Pancreas (tissue), 10 donors: ENCODE data around the gene CHST4. TPM values are rescaled to one million over a fixed set of nuclear protein-coding genes. Genes with fewer than 3 reads are reported as not detected.
"Not testable (repeated sequence)": the region's sequence is repeated elsewhere in the genome, so short reads cannot be mapped to it uniquely, and the experiment has no call there.

Experiments used
- ATAC-seq, 4 donors: fragments of 200-7000 bp; cut with Tn5 transposase; one replicate each; pipeline versions ENCODE4 v1.8.0 to v1.9.1; 2020; ENCODE audit warnings: mild to moderate bottlenecking in 4 of 4, moderate library complexity in 4 of 4
- DNase-seq, 6 donors: peaks; one replicate each; pipeline ENCODE4 v3.0.0-alpha.2; 2020
- FAIRE-seq: peaks from 2 replicates; lab custom pipeline; 2012; peaks lifted over from hg19 to GRCh38; lab: Jason Lieb, UNC
- H3K27ac ChIP-seq, 4 donors: fragments of 200-600 bp; sonication (generic); 1 replicate in 3 of 4; 2 replicates in 1 of 4; pipeline versions ENCODE4 v1.5.0 to v1.8.0; 2020
- H3K27me3 ChIP-seq, 4 donors: fragments of 200-600 bp; one replicate each; pipeline ENCODE4 v1.8.0; 2021
- H3K36me3 ChIP-seq, 3 donors: fragments of 200-600 bp; sonication (generic) in 1 of 3; one replicate each; pipeline versions ENCODE4 v1.5.0 to v1.8.0; 2020 to 2021
- H3K4me1 ChIP-seq, 3 donors: fragments of 200-600 bp; one replicate each; pipeline ENCODE4 v1.8.0; 2021
- H3K4me3 ChIP-seq, 4 donors: fragments of 200-600 bp; sonication (generic) in 2 of 4; one replicate each; pipeline versions ENCODE4 v1.5.0 to v1.8.0; 2020 to 2021
- H3K9me3 ChIP-seq, 4 donors: fragments of 200-600 bp; one replicate each; pipeline ENCODE4 v1.8.0; 2021
- WGBS, 2 donors: extraction: QIAGEN DNeasy Blood & Tissue Kit; methylation state at CpG; one replicate each; pipeline ENCODE4 v1.1.7; 2013; 5-methylcytosine and 5-hydroxymethylcytosine counted together
- intact Hi-C, 3 donors: fragments of 100-400 bp; cut with DNase I; formaldehyde crosslinking; loops; one replicate each; pipeline versions ENCODE4 v1.11.1 to v1.14.2; 2022
- polyA plus RNA-seq, 2 donors: library from polyadenylated mRNA; stranded (reverse); fragments of 200-250 nt; gene quantifications; one replicate each; pipeline ENCODE4 v1.2.3, GENCODE V29; 2013
- total RNA-seq, 6 donors: library from RNA; stranded (reverse); fragmentation: NEBNext Ultra II Directional in 4 of 6; extraction: Animal tissue kit (Norgen Biotek cat#: 25700) in 4 of 6; gene quantifications; one replicate each; pipeline versions ENCODE4 v1.2.1 to v1.2.4, GENCODE V29; 2021 to 2023
- TF ChIP-seq, protein P1 (sequence below), 4 donors: fragments of 200-600 bp; sonication (generic) in 3 of 4; IDR thresholded peaks; one replicate each; pipeline versions ENCODE4 v1.5.0 to v1.8.0; 2021; ENCODE audit warnings: antibody characterized with exemption in 4 of 4
- donor health status: healthy with polysubstance abuse.
- donor health status: DM: no; HTN: no; CAD: no; lungs with moderate emphysema.
- donor health status: DM: no; HTN: no; CAD: no.
- donor health status: control.
- donor health status: control.
- donor health status: Bipolar disorder and iron deficiency.
- donor health status: DM: yes; HTN: yes; CAD: no.
- donor health status: DM: no; HTN: no; CAD: no.
- donor health status: DM: no; HTN: no; CAD: no.
- donor health status: DM: yes; HTN: yes; CAD: no.

Gene CHST4
- total and polyA plus RNA-seq, 8 donors: 2.6 to 17.2 (median 6.1) TPM

DNA sequence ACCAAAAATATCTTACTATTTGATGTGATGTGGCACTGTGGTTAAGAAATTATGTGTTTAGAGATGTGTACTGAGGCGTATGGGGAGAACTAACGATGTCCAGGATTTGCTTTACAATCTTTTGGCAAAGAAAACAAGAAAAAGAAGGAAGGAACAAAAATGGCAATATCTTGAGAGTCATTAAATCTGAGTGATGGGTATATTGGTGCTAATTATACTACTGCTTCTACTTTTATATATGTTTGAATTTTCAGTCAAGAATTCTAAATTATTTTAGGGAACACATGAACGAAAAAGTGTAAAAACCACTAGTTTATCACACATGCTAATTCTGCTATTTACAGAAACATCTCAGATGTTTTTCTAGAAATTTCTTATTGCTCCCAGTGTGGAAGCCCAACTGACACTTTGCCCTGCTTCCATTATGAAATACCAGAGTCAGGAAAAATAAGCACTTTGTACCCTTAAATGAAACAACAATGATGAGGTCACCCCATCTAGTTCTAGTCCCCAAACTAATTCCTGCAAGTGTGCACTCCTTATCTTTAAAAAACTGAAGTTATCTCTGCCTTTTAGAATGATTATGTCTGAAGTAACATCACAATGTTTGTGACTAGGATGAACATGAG, 31.8 kb downstream of the CHST4 start:
- TF ChIP-seq, protein P1, sequence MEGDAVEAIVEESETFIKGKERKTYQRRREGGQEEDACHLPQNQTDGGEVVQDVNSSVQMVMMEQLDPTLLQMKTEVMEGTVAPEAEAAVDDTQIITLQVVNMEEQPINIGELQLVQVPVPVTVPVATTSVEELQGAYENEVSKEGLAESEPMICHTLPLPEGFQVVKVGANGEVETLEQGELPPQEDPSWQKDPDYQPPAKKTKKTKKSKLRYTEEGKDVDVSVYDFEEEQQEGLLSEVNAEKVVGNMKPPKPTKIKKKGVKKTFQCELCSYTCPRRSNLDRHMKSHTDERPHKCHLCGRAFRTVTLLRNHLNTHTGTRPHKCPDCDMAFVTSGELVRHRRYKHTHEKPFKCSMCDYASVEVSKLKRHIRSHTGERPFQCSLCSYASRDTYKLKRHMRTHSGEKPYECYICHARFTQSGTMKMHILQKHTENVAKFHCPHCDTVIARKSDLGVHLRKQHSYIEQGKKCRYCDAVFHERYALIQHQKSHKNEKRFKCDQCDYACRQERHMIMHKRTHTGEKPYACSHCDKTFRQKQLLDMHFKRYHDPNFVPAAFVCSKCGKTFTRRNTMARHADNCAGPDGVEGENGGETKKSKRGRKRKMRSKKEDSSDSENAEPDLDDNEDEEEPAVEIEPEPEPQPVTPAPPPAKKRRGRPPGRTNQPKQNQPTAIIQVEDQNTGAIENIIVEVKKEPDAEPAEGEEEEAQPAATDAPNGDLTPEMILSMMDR (IDR thresholded peaks at IDR 0.05): no peak
- FAIRE-seq (no peak), DNase-seq (no peak), ATAC-seq (no peak)
- 61 to 69% methylated on average over 3 of the region's 3 CpGs for WGBS, 2 donors
- intact Hi-C loops: no loop called here
- Histone ChIP-seq H3K27ac (no peak overlapping the region), H3K4me1 (no peaks in the 10 kb centered on the region), H3K9me3 (no peaks in the 10 kb centered on the region), H3K4me3 (no peak overlapping the region), H3K36me3 (no peaks in the 10 kb centered on the region), H3K27me3 (no peaks in the 10 kb centered on the region)

DNA sequence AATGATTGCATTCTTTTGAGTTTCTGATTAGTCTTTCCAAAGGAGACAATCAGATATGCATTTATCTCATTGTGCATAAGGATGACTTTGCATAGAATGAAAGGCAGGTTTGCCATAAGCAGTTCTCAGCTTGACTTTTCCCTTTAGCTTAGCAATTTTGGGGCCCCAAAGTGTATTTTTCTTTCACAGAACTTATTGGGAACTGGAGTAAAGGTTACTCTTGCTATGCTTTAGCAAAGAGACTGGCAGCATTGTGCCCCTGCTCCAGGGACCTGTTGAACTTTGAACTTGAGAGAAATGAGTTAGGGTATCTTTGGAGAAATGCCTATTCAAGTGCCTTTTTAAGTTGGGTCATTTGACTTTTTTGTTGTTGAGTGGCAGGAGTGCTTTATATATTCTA, 33.6 kb downstream of the CHST4 start:
- no peak overlapping the region for H3K4me3 ChIP-seq
- H3K27me3 ChIP-seq: no peaks in the 10 kb centered on the region
- H3K9me3 ChIP-seq: no peaks in the 10 kb centered on the region
- ATAC-seq (no peak), DNase-seq (no peak), FAIRE-seq (no peak)
- H3K4me1 ChIP-seq: no peaks in the 10 kb centered on the region
- no peak overlapping the region for H3K27ac ChIP-seq
- TF ChIP-seq, protein P1 (IDR thresholded peaks at IDR 0.05): no peak
- intact Hi-C loops: no loop called here
- no peaks in the 10 kb centered on the region for H3K36me3 ChIP-seq

DNA sequence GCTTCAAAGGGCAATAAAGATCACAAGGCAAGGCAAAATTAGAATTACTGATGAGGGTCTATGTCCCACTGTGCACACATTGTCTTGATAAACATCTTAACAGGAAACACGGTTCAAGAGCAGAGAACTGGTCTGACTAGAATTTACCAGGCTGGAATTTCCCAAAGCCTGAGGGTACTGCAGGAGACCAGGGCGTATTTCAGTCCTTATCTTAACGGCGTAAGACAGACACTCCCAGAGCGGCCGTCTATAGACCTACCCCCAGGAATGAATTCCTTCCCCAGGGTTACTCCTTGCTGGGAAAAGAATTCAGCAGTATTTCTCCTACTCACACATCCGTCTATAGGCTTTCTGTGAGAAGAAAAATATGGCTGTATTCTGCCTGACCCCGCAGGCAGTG, 35.7 kb downstream of the CHST4 start:
- FAIRE-seq, H3K4me3 ChIP-seq, DNase-seq, H3K36me3 ChIP-seq, H3K4me1 ChIP-seq, intact Hi-C loops, H3K27me3 ChIP-seq, H3K9me3 ChIP-seq, H3K27ac ChIP-seq, ATAC-seq: not testable (repeated sequence)
- 81 to 82% methylated on average over 8 of the region's 8 CpGs for WGBS, 2 donors

DNA sequence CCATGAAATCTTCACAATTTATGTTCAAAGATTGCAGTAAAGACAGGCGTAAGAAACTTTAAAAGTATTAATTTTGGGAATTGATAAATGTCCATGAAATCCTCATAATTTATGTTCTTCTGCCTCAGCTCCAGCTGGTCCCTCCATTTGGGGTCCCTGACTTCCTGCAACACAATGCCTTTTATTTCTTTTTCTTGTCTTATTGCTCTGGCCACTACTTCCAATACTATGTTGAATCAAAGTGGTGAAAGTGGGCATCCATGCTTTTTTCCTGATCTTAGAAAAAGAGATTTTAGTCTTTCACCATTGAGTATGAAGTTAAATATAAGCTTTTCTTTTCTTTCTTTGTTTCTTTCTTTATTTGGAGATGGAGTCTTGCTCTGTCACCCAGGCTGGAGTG, 36.3 kb downstream of the CHST4 start:
- 96 to 100% methylated on average over 1 of the region's 1 CpG for WGBS, 2 donors
- ATAC-seq (no peak), FAIRE-seq (no peak), DNase-seq (no peak)
- Histone ChIP-seq H3K4me1 (peaks cover 0 to 4% (median 4%) of the 10 kb centered on the region in 3 donors), H3K27ac (no peak overlapping the region), H3K4me3 (no peak overlapping the region), H3K9me3 (no peaks in the 10 kb centered on the region), H3K36me3 (no peaks in the 10 kb centered on the region), H3K27me3 (no peaks in the 10 kb centered on the region)
- TF ChIP-seq, protein P1 (IDR thresholded peaks at IDR 0.05): no peak
- intact Hi-C loops: no loop called here

DNA sequence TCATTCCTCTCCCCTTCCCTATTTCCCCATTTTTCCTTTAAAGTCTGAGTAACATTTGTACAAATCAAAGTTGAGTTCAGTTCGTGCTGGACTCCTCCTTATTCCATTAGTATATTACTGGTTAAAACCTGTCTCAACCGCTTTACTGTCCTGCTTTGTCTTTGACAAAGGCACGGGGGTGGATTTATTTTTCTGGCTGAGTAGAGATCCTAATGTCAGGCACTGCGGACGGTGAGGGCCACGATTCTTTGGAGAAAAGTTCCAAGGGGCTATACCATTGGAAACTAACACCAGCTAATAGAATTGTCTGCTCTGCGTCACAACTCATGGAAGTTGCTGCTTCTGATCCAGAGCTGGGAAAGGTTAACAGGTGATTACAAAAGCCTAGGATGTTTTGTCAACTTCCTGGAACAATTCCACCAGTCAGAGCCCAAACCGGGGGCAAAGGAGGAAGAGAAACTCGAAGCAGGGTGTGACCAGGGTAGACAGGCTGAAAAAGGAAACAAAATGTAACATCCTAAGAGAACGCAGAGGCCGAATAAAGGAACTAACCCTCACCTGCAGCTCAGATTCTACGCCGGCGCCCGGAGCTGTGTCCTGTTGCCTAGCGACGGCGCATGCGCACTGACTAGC, 38.2 kb downstream of the CHST4 start:
- H3K9me3 ChIP-seq: no peaks in the 10 kb centered on the region
- no peaks in the 10 kb centered on the region for H3K27me3 ChIP-seq
- peak overlapping the region; percentile 72 to 90 (median 86) for H3K27ac ChIP-seq
- TF ChIP-seq, protein P1 (IDR thresholded peaks at IDR 0.05): no peak
- FAIRE-seq: no peak
- intact Hi-C loops: no loop called here
- 3% methylated on average over 19 of the region's 19 CpGs for WGBS, 2 donors
- DNase-seq: peak in 1 of 6 donors; percentile 100
- peaks cover 0 to 4% (median 4%) of the 10 kb centered on the region in 3 donors for H3K4me1 ChIP-seq
- no peaks in the 10 kb centered on the region for H3K36me3 ChIP-seq
- H3K4me3 ChIP-seq: peak overlapping the region; percentile 26 to 53 (median 42)
- peak; percentile 27 to 44 (median 36) for ATAC-seq
